22Rv1 (cell line): ENCODE data around the gene PPIH.

Experiments used
- ZFX ChIP-seq: fragments of 450-650 bp; IDR thresholded peaks from 2 replicates; pipeline ENCODE4 v1.6.1; 2017; ENCODE audit warnings: antibody characterized with exemption, borderline replicate concordance
- TF ChIP-seq, protein P1 (sequence below): fragments of 450-650 bp; IDR thresholded peaks from 2 replicates; pipeline ENCODE4 v1.5.1; 2017; ENCODE audit warnings: mild to moderate bottlenecking

DNA sequence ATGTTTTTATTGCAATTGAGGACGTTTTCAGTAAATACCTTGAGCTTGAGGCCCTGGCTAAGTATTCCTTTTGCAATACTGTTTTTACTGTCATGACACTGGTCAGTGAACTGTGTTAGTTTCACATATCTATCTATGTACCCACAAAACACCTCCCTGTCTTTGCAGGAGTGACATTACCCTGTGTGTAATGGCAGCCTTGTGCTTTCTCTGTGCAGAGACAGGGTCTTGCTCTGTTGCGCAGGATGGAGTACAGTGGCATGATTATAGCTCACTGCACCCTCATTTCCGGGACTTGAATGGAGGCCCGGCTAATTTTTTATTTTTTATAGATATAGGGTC is 32.9 kb downstream of the PPIH start:
- TF ChIP-seq, protein P1, sequence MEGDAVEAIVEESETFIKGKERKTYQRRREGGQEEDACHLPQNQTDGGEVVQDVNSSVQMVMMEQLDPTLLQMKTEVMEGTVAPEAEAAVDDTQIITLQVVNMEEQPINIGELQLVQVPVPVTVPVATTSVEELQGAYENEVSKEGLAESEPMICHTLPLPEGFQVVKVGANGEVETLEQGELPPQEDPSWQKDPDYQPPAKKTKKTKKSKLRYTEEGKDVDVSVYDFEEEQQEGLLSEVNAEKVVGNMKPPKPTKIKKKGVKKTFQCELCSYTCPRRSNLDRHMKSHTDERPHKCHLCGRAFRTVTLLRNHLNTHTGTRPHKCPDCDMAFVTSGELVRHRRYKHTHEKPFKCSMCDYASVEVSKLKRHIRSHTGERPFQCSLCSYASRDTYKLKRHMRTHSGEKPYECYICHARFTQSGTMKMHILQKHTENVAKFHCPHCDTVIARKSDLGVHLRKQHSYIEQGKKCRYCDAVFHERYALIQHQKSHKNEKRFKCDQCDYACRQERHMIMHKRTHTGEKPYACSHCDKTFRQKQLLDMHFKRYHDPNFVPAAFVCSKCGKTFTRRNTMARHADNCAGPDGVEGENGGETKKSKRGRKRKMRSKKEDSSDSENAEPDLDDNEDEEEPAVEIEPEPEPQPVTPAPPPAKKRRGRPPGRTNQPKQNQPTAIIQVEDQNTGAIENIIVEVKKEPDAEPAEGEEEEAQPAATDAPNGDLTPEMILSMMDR: no peak
- no peak for TF ChIP-seq ZFX
